ENCODE data around the gene ALG12. TPM values are rescaled to one million over a fixed set of nuclear protein-coding genes. Genes with fewer than 3 reads are reported as not detected.

Gene ALG12
- total RNA-seq, 1 experiment from 2014 or later: 29.2 TPM

DNA sequence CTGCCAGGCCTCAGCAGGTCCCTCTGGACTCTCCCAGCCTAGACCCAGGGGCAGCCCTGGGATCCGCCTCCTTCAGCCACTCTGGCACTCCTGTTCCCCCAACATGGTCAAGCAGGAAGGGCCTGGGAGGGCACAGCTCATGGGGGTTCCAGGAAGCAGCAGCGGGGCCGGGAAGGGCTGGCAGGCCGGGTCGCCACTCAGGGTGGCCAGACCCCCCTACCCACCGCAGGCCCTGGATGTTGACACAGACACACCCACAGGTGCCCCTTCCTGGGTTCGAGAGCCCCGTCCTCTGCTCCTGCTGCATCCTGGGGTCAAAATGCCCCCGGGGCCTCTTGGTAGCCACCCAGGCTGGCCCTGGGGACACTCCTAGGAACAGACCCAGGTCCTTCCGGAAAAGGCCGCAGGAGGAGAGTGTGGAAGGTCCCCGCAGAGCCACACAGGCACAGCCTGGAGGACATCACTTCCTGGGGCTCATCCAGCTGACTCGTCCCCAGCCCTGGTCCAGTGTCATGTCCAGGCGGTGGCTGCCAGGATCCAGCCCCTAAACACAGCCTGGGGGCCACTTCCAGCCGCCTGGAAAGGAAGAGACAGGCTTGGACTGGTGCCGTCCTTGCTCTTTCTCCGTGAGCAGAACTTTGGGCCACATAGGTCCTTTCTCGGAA, 35.6 kb upstream of the ALG12 start (continued):
- TF ChIP-seq, protein P1, sequence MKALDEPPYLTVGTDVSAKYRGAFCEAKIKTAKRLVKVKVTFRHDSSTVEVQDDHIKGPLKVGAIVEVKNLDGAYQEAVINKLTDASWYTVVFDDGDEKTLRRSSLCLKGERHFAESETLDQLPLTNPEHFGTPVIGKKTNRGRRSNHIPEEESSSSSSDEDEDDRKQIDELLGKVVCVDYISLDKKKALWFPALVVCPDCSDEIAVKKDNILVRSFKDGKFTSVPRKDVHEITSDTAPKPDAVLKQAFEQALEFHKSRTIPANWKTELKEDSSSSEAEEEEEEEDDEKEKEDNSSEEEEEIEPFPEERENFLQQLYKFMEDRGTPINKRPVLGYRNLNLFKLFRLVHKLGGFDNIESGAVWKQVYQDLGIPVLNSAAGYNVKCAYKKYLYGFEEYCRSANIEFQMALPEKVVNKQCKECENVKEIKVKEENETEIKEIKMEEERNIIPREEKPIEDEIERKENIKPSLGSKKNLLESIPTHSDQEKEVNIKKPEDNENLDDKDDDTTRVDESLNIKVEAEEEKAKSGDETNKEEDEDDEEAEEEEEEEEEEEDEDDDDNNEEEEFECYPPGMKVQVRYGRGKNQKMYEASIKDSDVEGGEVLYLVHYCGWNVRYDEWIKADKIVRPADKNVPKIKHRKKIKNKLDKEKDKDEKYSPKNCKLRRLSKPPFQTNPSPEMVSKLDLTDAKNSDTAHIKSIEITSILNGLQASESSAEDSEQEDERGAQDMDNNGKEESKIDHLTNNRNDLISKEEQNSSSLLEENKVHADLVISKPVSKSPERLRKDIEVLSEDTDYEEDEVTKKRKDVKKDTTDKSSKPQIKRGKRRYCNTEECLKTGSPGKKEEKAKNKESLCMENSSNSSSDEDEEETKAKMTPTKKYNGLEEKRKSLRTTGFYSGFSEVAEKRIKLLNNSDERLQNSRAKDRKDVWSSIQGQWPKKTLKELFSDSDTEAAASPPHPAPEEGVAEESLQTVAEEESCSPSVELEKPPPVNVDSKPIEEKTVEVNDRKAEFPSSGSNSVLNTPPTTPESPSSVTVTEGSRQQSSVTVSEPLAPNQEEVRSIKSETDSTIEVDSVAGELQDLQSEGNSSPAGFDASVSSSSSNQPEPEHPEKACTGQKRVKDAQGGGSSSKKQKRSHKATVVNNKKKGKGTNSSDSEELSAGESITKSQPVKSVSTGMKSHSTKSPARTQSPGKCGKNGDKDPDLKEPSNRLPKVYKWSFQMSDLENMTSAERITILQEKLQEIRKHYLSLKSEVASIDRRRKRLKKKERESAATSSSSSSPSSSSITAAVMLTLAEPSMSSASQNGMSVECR (CRISPR knock-in tag; IDR thresholded peaks at IDR 0.05; ENCODE audit: borderline replicate concordance): no peak
- TF ChIP-seq PRDM15 (CRISPR knock-in tag; IDR thresholded peaks at IDR 0.05): no peak
- no peak for TF ChIP-seq SMAD3 (CRISPR knock-in tag; IDR thresholded peaks at IDR 0.05; ENCODE audit: borderline replicate concordance)
- TF ChIP-seq SOX15 (CRISPR knock-in tag; IDR thresholded peaks at IDR 0.05): no peak
- TF ChIP-seq, protein P2, sequence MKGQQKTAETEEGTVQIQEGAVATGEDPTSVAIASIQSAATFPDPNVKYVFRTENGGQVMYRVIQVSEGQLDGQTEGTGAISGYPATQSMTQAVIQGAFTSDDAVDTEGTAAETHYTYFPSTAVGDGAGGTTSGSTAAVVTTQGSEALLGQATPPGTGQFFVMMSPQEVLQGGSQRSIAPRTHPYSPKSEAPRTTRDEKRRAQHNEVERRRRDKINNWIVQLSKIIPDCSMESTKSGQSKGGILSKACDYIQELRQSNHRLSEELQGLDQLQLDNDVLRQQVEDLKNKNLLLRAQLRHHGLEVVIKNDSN (CRISPR knock-in tag; IDR thresholded peaks at IDR 0.05): no peak
- TF ChIP-seq ZSCAN18 (CRISPR knock-in tag; IDR thresholded peaks at IDR 0.05): no peak
- TF ChIP-seq ZNF396 (CRISPR knock-in tag; IDR thresholded peaks at IDR 0.05; ENCODE audit: borderline replicate concordance): no peak
- no peak for TF ChIP-seq GTF2I (CRISPR knock-in tag; conservative IDR thresholded peaks at IDR 0.05)
- TF ChIP-seq PRRX2 (CRISPR knock-in tag; IDR thresholded peaks at IDR 0.05): no peak

DNA sequence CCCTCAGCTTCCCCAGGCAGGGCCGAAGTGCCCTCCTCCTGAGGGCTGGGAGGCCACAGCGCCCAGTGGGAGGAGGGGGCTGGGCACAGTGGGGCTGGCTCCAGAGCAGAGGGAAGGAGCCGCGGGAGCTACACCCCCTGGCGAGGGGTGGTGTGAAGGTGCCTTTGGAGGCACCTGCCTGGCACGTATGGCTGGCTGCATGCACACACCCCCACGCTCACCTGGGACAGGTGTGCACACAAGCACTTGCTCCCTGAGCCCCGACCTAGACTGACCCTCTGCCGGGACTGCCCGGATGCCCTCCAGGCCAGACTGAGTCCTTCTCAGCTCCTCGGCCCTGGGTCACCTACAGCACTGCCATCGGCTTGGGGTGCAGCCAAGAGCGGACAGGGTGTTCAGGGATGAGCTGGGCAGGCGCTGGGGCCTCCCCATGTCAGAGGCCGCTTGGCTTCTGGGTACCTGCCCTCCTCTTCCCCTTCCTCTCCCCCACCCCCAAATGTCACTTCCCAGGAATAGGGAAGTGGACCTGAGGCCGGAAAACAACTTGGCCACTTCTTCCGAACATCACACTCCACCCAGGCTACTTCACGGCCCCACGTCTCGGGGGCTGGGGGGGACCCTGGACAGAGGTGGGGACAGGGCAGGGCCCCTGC, 34.9 kb upstream of the ALG12 start:
- Mint-ChIP-seq H3K27me3 (ENCODE audit: low read depth) (no peaks in the 10 kb centered on the region), H3K36me3 (no peaks in the 10 kb centered on the region), H3K4me1 (no peaks in the 10 kb centered on the region; the same call in 1 of the 2 replicates), H3K9me3 (no peaks in the 10 kb centered on the region), H3K4me3 (no peak overlapping the region), H3K27ac (no peak overlapping the region)
- CTCF ChIA-PET: interaction anchor here (0.6 to 3.6 kb wide), 4 partner anchors 40 to 191 kb away, joined by 3 to 15 read pairs (median 6); no protein-coding TSS in a partner anchor
- DNase-seq (ENCODE audit: low spot score) (no peak), ATAC-seq (no peak)
- POLR2A ChIA-PET: no interaction called here
- TF ChIP-seq, protein P2 (CRISPR knock-in tag; IDR thresholded peaks at IDR 0.05): no peak
- TF ChIP-seq FOXJ3 (CRISPR knock-in tag; IDR thresholded peaks at IDR 0.05; ENCODE audit: borderline replicate concordance) (no peak), KAT7 (CRISPR knock-in tag; IDR thresholded peaks at IDR 0.05; ENCODE audit: borderline replicate concordance) (no peak), CREB1 (CRISPR knock-in tag; IDR thresholded peaks at IDR 0.05) (no peak), RORB (CRISPR knock-in tag; IDR thresholded peaks at IDR 0.05) (no peak), RELA (CRISPR knock-in tag; IDR thresholded peaks at IDR 0.05; ENCODE audit: borderline replicate concordance) (no peak), MXD4 (CRISPR knock-in tag; IDR thresholded peaks at IDR 0.05; ENCODE audit: borderline replicate concordance) (no peak), NFE2L1 (CRISPR knock-in tag; IDR thresholded peaks at IDR 0.05) (no peak), TEAD1 (CRISPR knock-in tag; IDR thresholded peaks at IDR 0.05) (no peak), ZBTB43 (CRISPR knock-in tag; IDR thresholded peaks at IDR 0.05) (no peak), SMAD3 (CRISPR knock-in tag; IDR thresholded peaks at IDR 0.05; ENCODE audit: borderline replicate concordance) (no peak), ZNF317 (CRISPR knock-in tag; IDR thresholded peaks at IDR 0.05; ENCODE audit: borderline replicate concordance, low read depth) (no peak), NFYB (CRISPR knock-in tag; conservative IDR thresholded peaks at IDR 0.05; ENCODE audit: low read depth) (no peak), FOXK1 (CRISPR knock-in tag; IDR thresholded peaks at IDR 0.05) (no peak)

Measured in WTC11 (cell line).